Peyer's patch (tissue), 4 donors: ENCODE data around the gene KRTAP5-5.

Experiments
- CTCF ChIP-seq, 6 experiments: fragments of 450-650 bp in 4 of 6; fragments of 200-600 bp in 2 of 6; sonication (generic) in 1 of 6; IDR thresholded peaks; one replicate each; pipeline ENCODE4 v1.5.1; 2017 to 2019; ENCODE audit warnings: antibody characterized with exemption in 6 of 6, mild to moderate bottlenecking in 3 of 6, moderate library complexity in 1 of 6
- POLR2A ChIP-seq, 2 donors: fragments of 450-650 bp; IDR thresholded peaks; one replicate each; pipeline ENCODE4 v1.5.1; 2017; ENCODE audit warnings: antibody characterized with exemption in 2 of 2, mild to moderate bottlenecking in 2 of 2, moderate library complexity in 2 of 2

DNA sequence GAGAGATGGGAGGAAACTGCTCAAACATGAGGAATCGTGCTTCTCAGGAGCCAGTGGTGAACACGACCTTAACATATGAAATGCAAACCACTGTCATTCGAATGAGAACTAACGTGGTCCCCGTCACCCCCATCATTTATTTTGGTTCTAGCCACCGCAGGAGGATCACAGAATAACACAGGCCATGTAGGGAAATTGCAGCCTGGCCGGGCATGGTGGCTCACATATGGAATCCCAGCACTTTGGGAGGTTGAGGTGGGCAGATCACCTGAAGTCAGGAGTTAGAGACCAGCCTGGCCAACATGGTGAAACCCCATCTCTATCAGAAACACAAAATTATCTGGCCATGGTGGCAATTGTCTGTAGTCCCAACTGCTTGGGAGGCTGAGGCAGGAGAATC, 27.1 kb downstream of the KRTAP5-5 start:
- no peak for TF ChIP-seq POLR2A (IDR thresholded peaks at IDR 0.05)
- TF ChIP-seq CTCF (IDR thresholded peaks at IDR 0.05): no peak
